Endothelial cell of umbilical vein (primary cell): Measurements from ENCODE around the gene MAD2L2.

ENCODE experiments used
- CTCF ChIP-seq, 2 donors: IDR thresholded peaks; 1 replicate in 1 of 2; 2 replicates in 1 of 2; pipeline ENCODE4 v1.5.1; 2011; ENCODE audit warnings: low read length in 2 of 2, mild to moderate bottlenecking in 2 of 2, moderate library complexity in 2 of 2, control low read depth in 1 of 2, inconsistent platforms in 1 of 2, low read depth in 1 of 2; ENCODE audit not compliant: insufficient read depth in 1 of 2; ENCODE audit errors: extremely low read depth in 1 of 2
- EZH2 ChIP-seq: IDR thresholded peaks from 2 replicates; pipeline ENCODE4 v1.6.1; 2012; ENCODE audit warnings: borderline replicate concordance, low read depth, mild to moderate bottlenecking, moderate library complexity, low read length, inconsistent platforms; ENCODE audit not compliant: severe bottlenecking
- JUN ChIP-seq: IDR thresholded peaks from 2 replicates; pipeline ENCODE4 v1.6.1; 2011; ENCODE audit warnings: borderline replicate concordance, low read depth; ENCODE audit not compliant: insufficient read length, insufficient read depth
- POLR2A ChIP-seq: IDR thresholded peaks from 2 replicates; pipeline ENCODE4 v1.6.1; 2012; ENCODE audit warnings: low read depth, mild to moderate bottlenecking, control low read depth, low read length

GRCh38 chr1:11729155-11729497 is 48.2 kb upstream of the MAD2L2 start:
- TF ChIP-seq CTCF (IDR thresholded peaks at IDR 0.05; ENCODE audit: extremely low read depth in 1 of 2, insufficient read depth in 1 of 2, low read depth in 1 of 2, low read length in 2 of 2): no peak
- TF ChIP-seq EZH2: no peak
- TF ChIP-seq JUN: no peak
- TF ChIP-seq POLR2A: no peak
